SU-DHL-6 (cell line): ENCODE measurements around the gene MKI67.

Experiments used
- H2AFZ ChIP-seq: fragments of 200-600 bp; sonication (generic); 2 replicates; pipeline ENCODE4 v1.6.1; 2014; ENCODE audit warnings: low read depth, mild to moderate bottlenecking, moderate library complexity, mixed read lengths, antibody characterized with exemption, low read length; ENCODE audit not compliant: severe bottlenecking
- H3F3A ChIP-seq: fragments of 200-600 bp; shearing (Covaris generic); 2 replicates; pipeline ENCODE4 v1.6.0; 2016; ENCODE audit warnings: antibody characterized with exemption, mild to moderate bottlenecking; ENCODE audit not compliant: insufficient read depth
- H3K27ac ChIP-seq: fragments of 200-600 bp; sonication (generic); 2 replicates; pipeline ENCODE4 v1.5.1; 2016; ENCODE audit warnings: low read depth, mild to moderate bottlenecking, low read length, moderate library complexity, mixed read lengths
- H3K27me3 ChIP-seq: fragments of 200-600 bp; sonication (generic), shearing (Covaris generic); 2 replicates; pipeline ENCODE4 v1.6.0; 2014; ENCODE audit warnings: mild to moderate bottlenecking, low read length
- H3K36me3 ChIP-seq: fragments of 200-600 bp; sonication (generic); 2 replicates; pipeline ENCODE4 v1.6.1; 2014; ENCODE audit warnings: mild to moderate bottlenecking, low read length, mixed read lengths
- H3K4me2 ChIP-seq: fragments of 300-600, 200-600 bp; shearing (Covaris generic), sonication (generic); 2 replicates; pipeline ENCODE4 v1.6.0; 2014; ENCODE audit warnings: low read length, low read depth, mild to moderate bottlenecking; ENCODE audit not compliant: poor library complexity, severe bottlenecking
- H3K4me3 ChIP-seq: fragments of 200-600 bp; sonication (generic); 2 replicates; pipeline ENCODE4 v1.5.1; 2014; ENCODE audit warnings: antibody characterized with exemption, low read length, mild to moderate bottlenecking, mixed read lengths; ENCODE audit not compliant: insufficient read depth, poor library complexity, severe bottlenecking
- H3K79me2 ChIP-seq: fragments of 200-600 bp; sonication (generic); 2 replicates; pipeline ENCODE4 v1.6.1; 2014; ENCODE audit warnings: mild to moderate bottlenecking, low read length, moderate library complexity; ENCODE audit not compliant: insufficient read depth
- H3K9ac ChIP-seq: fragments of 200-600 bp; sonication (generic); 2 replicates; pipeline ENCODE4 v1.7.0; 2014; ENCODE audit warnings: mild to moderate bottlenecking, low read length
- H3K9me2 ChIP-seq: fragments of 200-600 bp; sonication (generic); replicated peaks from 2 replicates; pipeline ENCODE4 v1.6.1; 2014; ENCODE audit warnings: low read length; ENCODE audit not compliant: insufficient read depth
- H3K9me3 ChIP-seq: fragments of 200-600 bp; sonication (generic); 2 replicates; pipeline ENCODE4 v1.6.1; 2014; ENCODE audit warnings: low read length, mixed read lengths; ENCODE audit not compliant: insufficient read depth
- H4K20me1 ChIP-seq: fragments of 200-600 bp; sonication (generic); 2 replicates; pipeline ENCODE4 v1.6.1; 2014; ENCODE audit warnings: low read depth, mild to moderate bottlenecking, antibody characterized with exemption, low read length, moderate library complexity, mixed read lengths
- EZH2phosphoT487 ChIP-seq: fragments of 200-600 bp; sonication (generic), shearing (Covaris generic); conservative IDR thresholded peaks from 2 replicates; pipeline ENCODE4 v1.6.1; 2018; ENCODE audit warnings: mild to moderate bottlenecking, antibody characterized with exemption, low read length, moderate library complexity, mixed read lengths
- TF ChIP-seq, protein P1 (sequence below): fragments of 200-600 bp; sonication (generic); IDR thresholded peaks from one replicate; pipeline ENCODE4 v1.5.1; 2017; ENCODE audit warnings: antibody characterized with exemption, mild to moderate bottlenecking, low read length, moderate library complexity; ENCODE audit not compliant: insufficient read depth, poor library complexity, severe bottlenecking

MKI67 gene

GRCh38 chr10:128147064-128147463, 20.8 kb upstream of the MKI67 start:
- Histone ChIP-seq H3K36me3 (no peaks in the 10 kb centered on the region), H3K27ac (peak overlapping the region; percentile 49)
- no peak for TF ChIP-seq EZH2phosphoT487
- TF ChIP-seq, protein P1, sequence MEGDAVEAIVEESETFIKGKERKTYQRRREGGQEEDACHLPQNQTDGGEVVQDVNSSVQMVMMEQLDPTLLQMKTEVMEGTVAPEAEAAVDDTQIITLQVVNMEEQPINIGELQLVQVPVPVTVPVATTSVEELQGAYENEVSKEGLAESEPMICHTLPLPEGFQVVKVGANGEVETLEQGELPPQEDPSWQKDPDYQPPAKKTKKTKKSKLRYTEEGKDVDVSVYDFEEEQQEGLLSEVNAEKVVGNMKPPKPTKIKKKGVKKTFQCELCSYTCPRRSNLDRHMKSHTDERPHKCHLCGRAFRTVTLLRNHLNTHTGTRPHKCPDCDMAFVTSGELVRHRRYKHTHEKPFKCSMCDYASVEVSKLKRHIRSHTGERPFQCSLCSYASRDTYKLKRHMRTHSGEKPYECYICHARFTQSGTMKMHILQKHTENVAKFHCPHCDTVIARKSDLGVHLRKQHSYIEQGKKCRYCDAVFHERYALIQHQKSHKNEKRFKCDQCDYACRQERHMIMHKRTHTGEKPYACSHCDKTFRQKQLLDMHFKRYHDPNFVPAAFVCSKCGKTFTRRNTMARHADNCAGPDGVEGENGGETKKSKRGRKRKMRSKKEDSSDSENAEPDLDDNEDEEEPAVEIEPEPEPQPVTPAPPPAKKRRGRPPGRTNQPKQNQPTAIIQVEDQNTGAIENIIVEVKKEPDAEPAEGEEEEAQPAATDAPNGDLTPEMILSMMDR, result no peak

DNA sequence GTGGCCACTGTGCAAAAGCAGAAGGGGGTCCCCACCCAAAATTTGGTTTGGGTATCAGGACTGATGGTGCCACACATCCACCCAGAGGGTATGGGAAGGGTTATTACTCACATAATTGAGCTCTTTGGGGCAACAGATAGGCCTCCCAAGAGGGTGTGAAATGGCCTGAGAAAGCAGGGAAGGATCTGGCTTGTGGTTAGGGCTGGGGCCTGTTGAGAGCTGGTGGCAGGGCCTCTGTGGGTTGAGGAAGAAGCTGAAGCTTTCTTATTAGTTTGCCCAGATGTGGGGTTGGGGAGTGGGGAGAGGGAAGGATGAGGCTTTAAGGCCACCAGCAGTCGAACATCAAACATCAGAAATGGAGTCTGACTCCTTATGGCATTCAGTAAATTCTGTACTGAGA, 18.3 kb upstream of the MKI67 start:
- H3K9ac ChIP-seq, result no peak overlapping the region
- no peaks in the 10 kb centered on the region for H3K36me3 ChIP-seq
- H3K9me3 ChIP-seq, result no peaks in the 10 kb centered on the region
- H2AFZ ChIP-seq, result no peak overlapping the region
- H3K9me2 ChIP-seq, result no peaks in the 10 kb centered on the region
- no peaks in the 10 kb centered on the region for H3K79me2 ChIP-seq
- no peak overlapping the region for H3K4me2 ChIP-seq
- no peak overlapping the region for H3K27ac ChIP-seq
- no peaks in the 10 kb centered on the region for H4K20me1 ChIP-seq
- TF ChIP-seq EZH2phosphoT487, result no peak
- TF ChIP-seq, protein P1, result no peak
- H3K27me3 ChIP-seq, result no peaks in the 10 kb centered on the region
- no peak overlapping the region for H3K4me3 ChIP-seq
- no peaks in the 10 kb centered on the region; the same call in 1 of the 2 replicates for H3F3A ChIP-seq

More at GRCh38 chr10:128147064-128147463, 20.8 kb upstream of the MKI67 start:
- Histone ChIP-seq H2AFZ (peak overlapping the region; percentile 77), H3K4me3 (no peak overlapping the region), H3K9ac (no peak overlapping the region), H3K9me2 (no peaks in the 10 kb centered on the region), H3K79me2 (no peaks in the 10 kb centered on the region), H4K20me1 (no peaks in the 10 kb centered on the region), H3F3A (no peaks in the 10 kb centered on the region; the same call in 1 of the 2 replicates), H3K27me3 (no peaks in the 10 kb centered on the region), H3K4me2 (peak overlapping the region; percentile 49), H3K9me3 (no peaks in the 10 kb centered on the region)

DNA sequence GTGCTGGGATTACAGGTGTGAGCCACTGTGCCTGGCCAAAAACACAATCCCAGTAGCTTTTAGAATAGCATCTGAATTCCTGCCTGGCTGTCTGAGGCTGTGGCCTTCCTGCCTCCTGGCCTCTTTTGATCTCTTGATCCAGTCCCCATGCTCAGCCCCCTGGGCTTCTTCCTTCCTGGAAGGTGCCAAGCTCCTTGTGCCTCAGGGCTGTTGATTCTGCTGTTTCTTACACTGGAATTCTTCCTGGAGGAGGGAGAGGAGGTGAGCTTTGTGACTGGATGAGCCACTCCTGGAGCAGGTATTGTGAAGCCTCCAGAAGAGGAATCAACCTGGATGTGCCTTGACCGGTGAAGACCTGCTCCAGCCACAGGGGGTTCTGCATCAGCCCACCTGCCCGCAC, 17.3 kb upstream of the MKI67 start:
- Histone ChIP-seq H3K4me2 (no peak overlapping the region), H3K79me2 (no peaks in the 10 kb centered on the region), H3K9me2 (no peaks in the 10 kb centered on the region), H3K9ac (no peak overlapping the region), H2AFZ (no peak overlapping the region), H3K9me3 (no peaks in the 10 kb centered on the region), H3K27me3 (no peaks in the 10 kb centered on the region), H3K27ac (no peak overlapping the region), H3F3A (no peaks in the 10 kb centered on the region; the same call in 1 of the 2 replicates), H3K36me3 (no peaks in the 10 kb centered on the region), H4K20me1 (no peaks in the 10 kb centered on the region), H3K4me3 (no peak overlapping the region)
- TF ChIP-seq, protein P1, result no peak
- no peak for TF ChIP-seq EZH2phosphoT487
